Erythroblast (primary cell): Measurements from ENCODE around the gene RNF19B.

Source experiments
- DNase-seq, 2 experiments: peaks; one replicate each; lab custom pipeline; 2025; lab: John Stamatoyannopoulos, UW
- GATA1 ChIP-seq: IDR thresholded peaks from 2 replicates; pipeline ENCODE4 v1.6.1; 2011; ENCODE audit warnings: low read depth, mild to moderate bottlenecking, control low read depth, low read length, moderate library complexity
- POLR2A ChIP-seq: IDR thresholded peaks from 2 replicates; pipeline ENCODE4 v1.6.1; 2011; ENCODE audit warnings: mild to moderate bottlenecking, low read length

RNF19B gene

DNA sequence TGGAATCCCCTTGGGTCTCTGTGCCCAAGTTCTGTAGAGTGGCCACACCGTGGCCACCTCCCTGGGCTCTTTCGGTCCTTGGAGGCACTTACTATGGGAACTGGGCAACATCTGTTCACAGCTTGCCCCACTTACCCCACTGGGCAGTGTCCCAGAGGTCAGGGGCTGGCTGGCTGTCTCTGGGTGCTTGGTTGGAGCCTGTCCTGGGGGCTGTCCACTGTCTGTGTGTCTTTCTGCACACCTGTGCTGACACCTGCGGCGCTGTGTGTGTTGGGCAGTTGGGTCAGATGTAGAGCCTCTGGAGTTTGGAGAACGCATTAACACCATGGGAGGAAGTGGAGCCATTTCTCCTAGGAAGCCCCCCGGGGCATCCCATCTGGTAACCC is 62.1 kb downstream of the RNF19B start:
- TF ChIP-seq POLR2A: no peak
- no peak for TF ChIP-seq GATA1
- DNase-seq: no peak

DNA sequence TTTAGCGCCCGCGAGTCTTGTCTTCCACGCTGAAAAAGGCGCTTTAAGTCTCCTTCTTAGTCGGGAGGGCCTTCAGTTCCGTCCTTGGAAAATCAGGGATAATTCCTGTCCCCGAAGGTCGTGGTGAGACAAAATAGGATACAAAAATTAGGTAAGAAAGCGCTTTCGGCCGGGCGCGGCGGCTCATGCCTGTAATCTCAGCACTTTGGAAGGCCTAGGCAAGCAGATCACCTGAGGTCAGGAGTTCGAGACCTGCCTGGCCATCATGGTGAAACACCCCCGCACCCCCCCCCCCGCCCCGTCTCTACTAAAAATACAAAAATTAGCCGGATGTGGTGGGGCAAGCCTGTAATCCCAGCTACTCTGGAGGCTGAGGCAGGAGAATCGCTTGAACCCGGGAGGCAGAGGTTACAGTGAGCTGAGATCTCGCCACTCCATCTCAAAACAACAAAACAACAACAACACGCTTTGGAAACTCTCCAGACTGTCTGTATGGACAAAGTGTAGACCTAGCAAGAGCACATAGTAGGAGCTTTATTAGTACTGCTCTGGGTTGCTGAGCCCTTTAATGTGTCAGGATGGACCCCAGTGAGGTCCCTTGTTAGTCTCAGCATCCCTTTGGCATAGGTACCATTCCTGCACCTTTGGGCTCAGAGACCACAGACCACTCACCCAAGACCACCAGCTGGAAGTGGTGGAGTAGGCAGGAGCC is 62.6 kb downstream of the RNF19B start:
- no peak for TF ChIP-seq GATA1
- TF ChIP-seq POLR2A: no peak
- DNase-seq: no peak

DNA sequence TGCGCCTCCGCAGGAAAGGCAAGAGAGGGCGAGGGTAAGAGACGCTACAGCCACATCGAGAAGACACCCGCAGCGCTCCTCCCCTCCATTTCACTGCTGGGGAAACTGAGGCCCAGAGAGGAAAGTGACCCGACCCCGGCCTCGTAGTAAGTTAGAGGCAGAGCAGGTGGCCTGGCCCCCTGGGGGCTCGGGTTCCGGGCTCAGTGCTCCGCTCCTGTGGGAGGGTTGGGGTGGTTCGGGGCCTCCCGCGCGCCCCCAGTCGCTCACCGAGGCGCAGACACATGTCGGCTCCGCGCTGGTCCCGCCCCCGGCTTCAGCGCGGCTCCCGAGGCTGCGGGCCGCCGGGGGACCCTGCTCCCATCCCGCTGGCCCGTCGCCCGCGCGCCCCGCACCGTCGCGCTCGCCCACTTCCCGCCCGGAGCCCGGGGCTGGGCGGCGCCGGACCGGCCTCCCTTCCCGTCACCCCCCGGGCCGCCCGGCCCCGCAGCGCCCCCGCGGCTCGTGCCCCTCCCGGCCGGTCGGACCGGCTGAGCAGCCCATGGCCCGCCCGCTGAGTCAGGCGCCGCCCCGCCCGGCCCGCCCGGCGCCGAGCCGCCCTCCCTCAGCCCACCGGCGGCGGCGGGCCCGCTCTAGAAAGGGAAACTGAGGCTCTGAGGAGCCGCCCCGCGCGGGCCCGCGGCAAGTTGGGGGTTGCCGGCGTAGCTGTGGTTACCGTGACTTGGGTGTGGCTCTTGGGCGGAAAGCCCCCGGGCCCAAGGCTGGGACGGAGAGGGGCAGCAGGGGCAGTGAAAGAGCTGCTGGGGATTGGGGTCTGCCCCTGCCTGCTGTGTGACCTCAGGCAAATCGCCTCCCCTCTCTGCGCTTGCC is 63.4 kb downstream of the RNF19B start, which contains the start of gene TMEM54:
TSS of gene TMEM54 (minus strand) at position 434 of the 867 bp plus-strand sequence. CDS start at position 283, 151 bp downstream.
- TF ChIP-seq GATA1: no peak
- TF ChIP-seq POLR2A: no peak
- peak in 1 of 2 experiments; percentile 39 for DNase-seq

DNA sequence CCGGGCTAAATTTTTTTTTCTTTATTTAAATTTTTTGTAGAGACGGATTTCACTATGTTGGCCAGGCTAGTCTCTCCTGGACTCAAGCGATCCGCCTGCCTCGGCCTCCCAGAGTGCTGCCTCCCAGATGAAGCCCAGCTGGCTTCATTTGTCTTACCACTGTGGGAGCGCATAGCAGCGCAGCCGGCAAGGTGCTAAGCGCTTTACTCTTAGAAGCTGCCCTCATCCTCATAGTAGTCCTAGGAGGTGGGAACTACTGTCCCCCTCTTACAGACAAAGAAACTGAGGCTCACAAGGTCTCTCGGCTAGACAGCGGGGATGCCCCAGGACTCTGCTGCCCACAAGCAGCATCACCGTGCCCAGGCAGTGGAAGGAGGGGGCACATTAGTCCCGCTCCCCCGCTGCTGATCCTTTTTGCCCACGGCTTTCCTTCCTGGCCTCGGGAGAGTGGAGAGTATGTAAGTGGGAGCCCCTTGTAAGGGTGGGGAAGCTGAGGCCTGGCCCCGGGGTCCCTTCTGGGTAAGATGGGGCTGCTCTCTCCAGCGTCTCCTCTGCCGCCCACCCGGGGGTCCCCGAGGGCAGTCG is 64.1 kb downstream of the RNF19B start:
- TF ChIP-seq POLR2A: no peak
- TF ChIP-seq GATA1: no peak
- DNase-seq: no peak

DNA sequence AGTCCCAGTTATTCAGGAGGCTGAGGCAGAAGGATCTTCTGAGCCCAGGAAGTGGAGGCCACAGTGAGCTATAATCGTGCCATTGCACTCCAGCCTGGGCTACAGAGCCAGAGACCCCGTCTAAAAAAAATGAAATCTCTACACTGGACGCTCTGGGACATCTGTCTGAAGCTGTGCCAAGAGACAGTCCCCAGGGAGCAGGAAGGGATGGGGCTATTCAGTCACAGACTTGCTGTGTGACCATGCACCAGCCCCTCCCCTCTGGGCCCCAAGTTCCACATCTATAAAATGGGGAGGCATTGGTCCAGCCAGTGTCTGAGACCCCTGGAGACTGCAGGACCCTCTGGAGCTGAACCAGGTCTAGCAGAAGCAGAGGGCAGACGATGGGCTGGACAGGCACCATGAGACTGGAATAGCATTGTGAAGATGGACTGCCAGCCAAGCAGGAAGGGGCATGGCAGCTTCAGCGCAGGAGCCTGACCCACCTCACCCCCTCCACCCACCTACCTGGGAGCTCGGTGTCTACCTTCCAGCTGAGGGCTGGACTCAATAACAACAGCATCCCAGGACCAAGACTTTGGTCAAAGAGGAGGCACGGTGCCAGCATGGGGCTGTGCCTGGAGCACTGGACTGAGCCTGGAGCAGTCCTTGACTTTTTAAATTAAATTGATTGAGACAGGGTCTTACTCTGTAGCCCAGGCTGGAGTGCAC is 64.9 kb downstream of the RNF19B start:
- no peak for DNase-seq
- TF ChIP-seq POLR2A: no peak
- TF ChIP-seq GATA1: no peak

DNA sequence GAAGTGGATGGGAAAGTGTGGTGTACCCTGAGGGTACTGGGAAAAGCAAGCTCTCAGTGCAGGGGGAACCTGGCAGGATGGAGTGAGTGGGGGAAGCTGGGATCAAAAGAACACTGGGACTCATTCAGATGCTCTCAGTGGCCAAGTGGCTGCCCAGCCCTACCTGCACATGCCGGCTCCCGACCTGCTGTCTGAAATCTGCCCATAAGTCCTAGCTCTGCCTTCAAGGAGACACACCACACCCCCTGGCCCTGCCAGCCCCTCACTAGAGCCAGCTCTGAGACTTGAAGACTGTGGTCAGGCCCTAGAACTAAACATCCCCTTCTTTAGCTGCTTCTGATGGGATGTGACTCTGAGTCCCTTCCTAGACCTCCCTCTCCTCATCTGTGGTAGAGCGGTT is 65.7 kb downstream of the RNF19B start:
- TF ChIP-seq POLR2A (no peak), GATA1 (no peak)
- no peak for DNase-seq

DNA sequence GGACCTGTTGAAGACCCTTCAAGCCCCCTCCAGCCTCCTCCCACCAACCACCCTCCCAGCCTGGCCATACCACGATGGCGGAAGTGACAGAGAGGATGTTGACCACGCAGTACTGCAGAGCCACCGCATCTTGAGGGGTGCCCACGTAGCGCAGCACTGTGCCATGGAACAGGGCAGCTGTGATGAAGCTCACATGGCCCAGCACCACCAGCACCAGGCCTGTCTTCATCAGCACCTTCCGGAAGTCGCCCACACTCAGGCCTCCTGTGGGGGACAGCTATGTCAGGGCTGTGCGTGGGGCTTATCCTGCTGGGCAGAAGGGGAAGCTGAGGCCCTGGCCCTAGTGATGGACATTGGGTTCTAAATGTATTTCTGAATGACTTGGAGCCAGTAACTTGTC is 66.6 kb downstream of the RNF19B start:
- TF ChIP-seq POLR2A: no peak
- TF ChIP-seq GATA1: no peak
- DNase-seq: no peak

DNA sequence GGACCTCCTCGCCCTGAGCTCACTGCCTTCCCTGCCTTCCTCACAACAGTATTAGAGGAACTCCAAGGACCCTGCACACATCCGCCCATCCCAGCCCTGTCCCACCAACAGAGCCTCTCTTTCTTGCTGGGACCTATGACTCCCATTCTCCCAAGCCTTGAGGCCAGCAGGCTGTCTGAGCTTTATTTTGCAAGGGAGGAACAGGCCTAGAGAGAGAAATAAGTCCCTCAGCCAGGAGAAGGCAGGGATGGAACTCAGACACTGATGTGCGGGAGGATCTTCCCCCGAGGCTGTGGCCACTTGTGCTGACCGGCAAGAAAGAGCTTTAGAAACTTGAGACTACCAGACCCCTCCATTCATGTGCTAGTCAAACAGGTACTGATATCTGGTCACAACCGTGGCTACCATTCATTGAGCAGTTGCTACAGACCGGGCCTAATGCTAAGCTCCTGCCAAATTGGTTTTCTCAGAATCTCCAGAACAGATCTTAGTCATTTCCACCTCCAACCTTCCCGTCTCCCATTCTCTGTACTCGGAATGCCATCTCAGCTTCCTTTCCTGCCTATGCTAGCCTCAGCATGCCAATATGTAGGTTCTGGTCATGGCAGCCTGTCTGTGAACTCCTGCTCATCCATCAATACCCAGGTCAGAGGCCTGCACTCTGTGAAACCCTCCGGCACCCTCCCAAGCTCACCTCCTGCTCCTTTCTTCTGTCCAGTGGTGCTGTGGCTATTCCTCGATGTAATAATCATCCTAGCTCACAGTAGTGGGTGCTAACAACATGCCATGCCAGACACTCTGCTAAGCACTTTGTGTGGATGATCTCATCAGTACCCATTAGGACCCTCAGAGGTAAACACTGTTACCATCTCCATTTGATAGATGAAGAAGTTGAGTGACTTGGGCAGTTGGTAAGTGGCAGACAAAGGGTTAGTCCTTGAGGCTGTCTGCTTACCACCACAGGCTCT is 67.2 kb downstream of the RNF19B start:
- no peak for DNase-seq
- TF ChIP-seq GATA1 (no peak), POLR2A (no peak)

DNA sequence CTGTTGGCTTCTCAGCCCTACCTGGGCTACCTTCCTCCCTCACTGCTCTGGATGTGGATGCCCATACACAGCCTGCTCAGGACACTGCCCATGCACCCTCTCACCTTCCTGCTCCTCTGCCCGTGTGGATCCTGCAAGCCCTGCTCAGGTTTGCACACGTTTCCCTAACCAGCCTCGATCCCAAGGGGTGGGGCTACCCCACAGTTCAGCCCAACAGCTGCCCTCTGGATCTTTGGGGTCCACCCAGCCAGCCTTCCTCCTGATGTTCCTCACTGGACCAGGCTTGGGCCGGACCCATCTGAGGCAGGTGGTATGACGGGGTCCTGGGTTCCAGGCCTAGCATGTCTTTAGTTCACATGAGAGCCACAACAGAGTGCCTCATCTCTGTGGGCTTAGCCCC is 68.2 kb downstream of the RNF19B start:
- no peak for TF ChIP-seq GATA1
- DNase-seq: no peak

DNA sequence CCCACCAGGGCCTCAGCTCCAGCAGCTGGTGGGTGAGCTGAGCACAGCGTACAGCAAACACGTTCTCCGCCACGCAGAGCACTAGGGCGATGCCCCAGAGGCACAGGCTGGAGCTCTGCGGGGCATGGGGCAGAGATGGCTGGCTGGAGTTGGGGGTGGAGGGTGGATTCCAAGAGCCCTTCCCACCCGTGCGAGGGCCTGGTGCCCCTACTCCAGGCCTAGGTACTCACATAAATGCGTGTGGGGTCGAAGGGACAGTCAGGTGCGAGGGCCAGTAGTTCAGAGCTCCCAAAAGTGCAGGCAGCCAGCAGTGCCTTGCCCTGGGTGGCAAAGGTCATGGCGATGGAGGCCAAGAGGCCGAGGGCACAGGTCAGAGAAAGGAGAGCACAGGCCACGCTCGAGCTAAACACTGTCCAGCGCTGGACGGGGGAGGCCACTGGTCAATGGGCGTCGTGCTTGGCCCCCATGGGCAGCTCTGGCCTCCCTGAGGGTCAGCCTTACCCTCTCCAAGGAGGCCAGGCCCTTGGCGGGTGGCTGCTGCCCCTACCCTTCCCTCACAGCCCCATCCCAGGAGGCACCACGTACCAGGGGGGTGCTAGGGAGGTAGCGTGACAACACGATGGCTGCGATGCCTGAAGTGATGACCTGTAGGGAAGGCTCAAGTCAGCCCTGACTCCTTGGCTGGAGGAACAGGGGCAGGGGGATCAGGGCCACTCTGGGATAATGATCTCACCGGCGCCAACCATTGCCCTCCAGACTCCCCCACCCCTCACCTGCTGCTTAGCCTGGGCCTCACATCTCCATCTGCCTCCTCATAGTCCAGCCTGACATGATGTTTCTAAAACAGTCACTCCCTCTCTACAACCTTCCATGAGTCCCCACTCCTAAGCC is 69.0 kb downstream of the RNF19B start:
- DNase-seq: no peak
- TF ChIP-seq GATA1 (no peak), POLR2A (no peak)

DNA sequence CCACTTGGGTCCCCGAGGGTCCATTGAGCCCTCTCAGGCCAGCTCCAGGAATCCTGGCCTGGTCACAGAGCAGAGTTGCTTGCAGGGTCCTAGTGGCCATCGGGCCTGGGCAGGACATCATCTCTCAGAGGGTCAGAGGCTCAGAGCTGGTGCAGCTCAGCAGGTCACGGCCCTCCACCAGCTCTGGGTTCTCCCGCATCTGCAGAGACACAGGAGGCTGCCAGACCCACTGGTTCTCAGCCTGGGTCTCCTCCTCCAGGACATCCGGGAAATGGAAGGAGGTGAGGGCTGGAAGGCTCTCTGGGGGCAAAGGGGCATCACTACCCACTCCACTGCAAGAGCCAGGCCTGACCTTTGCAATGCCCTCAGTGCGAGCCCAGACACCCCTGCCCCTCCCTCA is 69.9 kb downstream of the RNF19B start:
- TF ChIP-seq POLR2A (no peak), GATA1 (no peak)
- DNase-seq: no peak
